Common myeloid progenitor, CD34-positive (primary cell): ENCODE results near the gene DAGLB.
A peak's percentile ranks its signal among the peaks of the same experiment; 100 is the strongest.

Experiments
- CTCF ChIA-PET: fragments of 350-600 bp; sonication (Branson Sonifier 250); formaldehyde crosslinking; loops from one replicate; lab custom pipeline; 2021; ENCODE audit warnings: antibody characterized with exemption; lab: Charles Lee
- POLR2A ChIA-PET: fragments of 350-600 bp; sonication (Branson Sonifier 250); formaldehyde crosslinking; loops from one replicate; lab custom pipeline; 2021; ENCODE audit warnings: antibody characterized with exemption; lab: Charles Lee
- DNase-seq, 3 donors: peaks; one replicate each; pipeline versions ENCODE4 v3.0.0 to v3.0.0-alpha.2; 2013
- H3K27ac ChIP-seq, 2 experiments: 1 replicate in 1 of 2; 2 replicates in 1 of 2; pipeline ENCODE4 v1.7.0; 2013; ENCODE audit warnings: inconsistent platforms in 2 of 2, low read length in 2 of 2, mild to moderate bottlenecking in 2 of 2, low read depth in 1 of 2, moderate library complexity in 1 of 2; ENCODE audit not compliant: severe bottlenecking in 2 of 2, insufficient read depth in 1 of 2, poor library complexity in 1 of 2
- H3K27me3 ChIP-seq, 5 experiments: replicated peaks in 2 of 5; 1 replicate in 3 of 5; 2 replicates in 2 of 5; pipeline versions ENCODE4 v1.6.1 to v1.7.0; 2013; ENCODE audit warnings: low read length in 4 of 5, mild to moderate bottlenecking in 2 of 5, moderate library complexity in 2 of 5, inconsistent platforms in 1 of 5; ENCODE audit not compliant: insufficient read depth in 5 of 5, control insufficient read depth in 4 of 5
- H3K36me3 ChIP-seq, 4 experiments: 1 replicate in 2 of 4; 2 replicates in 2 of 4; pipeline versions ENCODE4 v1.6.1 to v1.7.0; 2013; ENCODE audit warnings: low read length in 3 of 4, control low read depth in 1 of 4, mild to moderate bottlenecking in 1 of 4; ENCODE audit not compliant: control insufficient read depth in 4 of 4, insufficient read depth in 4 of 4
- H3K4me1 ChIP-seq, 4 experiments: 1 replicate in 3 of 4; 2 replicates in 1 of 4; pipeline versions ENCODE4 v1.6.1 to v1.7.1; 2013; ENCODE audit warnings: low read length in 3 of 4, mild to moderate bottlenecking in 3 of 4, control low read depth in 1 of 4, inconsistent platforms in 1 of 4, moderate library complexity in 1 of 4; ENCODE audit not compliant: control insufficient read depth in 4 of 4, insufficient read depth in 4 of 4; ENCODE audit errors: control extremely low read depth in 1 of 4
- H3K4me3 ChIP-seq, 7 experiments: 1 replicate in 4 of 7; 2 replicates in 3 of 7; pipeline versions ENCODE4 v1.5.1 to v1.7.0; 2013; ENCODE audit warnings: mild to moderate bottlenecking in 7 of 7, low read length in 6 of 7, moderate library complexity in 6 of 7, inconsistent platforms in 2 of 7, low read depth in 2 of 7, control low read depth in 1 of 7; ENCODE audit not compliant: insufficient read depth in 4 of 7, control insufficient read depth in 1 of 7; ENCODE audit errors: extremely low read depth in 1 of 7
- H3K9me3 ChIP-seq, 5 experiments: 1 replicate in 4 of 5; 2 replicates in 1 of 5; pipeline versions ENCODE4 v1.6.1 to v1.7.1; 2013; ENCODE audit warnings: low read length in 4 of 5, mild to moderate bottlenecking in 2 of 5, inconsistent platforms in 1 of 5, low read depth in 1 of 5, moderate library complexity in 1 of 5; ENCODE audit not compliant: control insufficient read depth in 4 of 5, insufficient read depth in 2 of 5; ENCODE audit errors: control extremely low read depth in 1 of 5
- WGBS: methylation state at CpG from one replicate; pipeline ENCODE4 v1.1.5; 2013; ENCODE audit not compliant: insufficient coverage; 5-methylcytosine and 5-hydroxymethylcytosine counted together

Gene DAGLB

GRCh38 chr7:6442114-6442513 is 5.6 kb downstream of the DAGLB start:
- CTCF ChIA-PET: no interaction called here
- H3K27me3 ChIP-seq: no peaks in the 10 kb centered on the region
- 90% methylated on average over 6 of the region's 10 CpGs for WGBS
- H3K27ac ChIP-seq: peak overlapping the region in 1 of 2 experiments; percentile 41
- POLR2A ChIA-PET: no interaction called here
- peaks cover 9 to 46% (median 32%) of the 10 kb centered on the region in 4 experiments for H3K36me3 ChIP-seq
- H3K4me1 ChIP-seq: peaks cover 19 to 48% (median 37%) of the 10 kb centered on the region in 4 experiments
- DNase-seq: peak in 1 of 3 donors; percentile 28
- H3K9me3 ChIP-seq: no peaks in the 10 kb centered on the region
- no peak overlapping the region for H3K4me3 ChIP-seq

GRCh38 chr7:6440381-6440780 is 7.4 kb downstream of the DAGLB start:
- WGBS: 95% methylated on average over 5 of the region's 5 CpGs
- H3K27ac ChIP-seq: peak overlapping the region in 1 of 2 experiments; percentile 43
- H3K27me3 ChIP-seq: no peaks in the 10 kb centered on the region
- DNase-seq: no peak
- POLR2A ChIA-PET: interaction anchor here (0.6 kb wide), 1 partner anchor 424 kb away, joined by 4 read pairs; no protein-coding TSS in a partner anchor
- H3K36me3 ChIP-seq: peaks cover 9 to 39% (median 29%) of the 10 kb centered on the region in 4 experiments
- CTCF ChIA-PET: interaction anchor here (1.3 kb wide), 1 partner anchor 10 kb away, joined by 3 read pairs; no protein-coding TSS in a partner anchor
- H3K4me1 ChIP-seq: peaks cover 21 to 51% (median 45%) of the 10 kb centered on the region in 4 experiments
- H3K4me3 ChIP-seq: no peak overlapping the region
- H3K9me3 ChIP-seq: no peaks in the 10 kb centered on the region

GRCh38 chr7:6438427-6438826 is 9.3 kb downstream of the DAGLB start:
- no peaks in the 10 kb centered on the region for H3K27me3 ChIP-seq
- H3K36me3 ChIP-seq: peaks cover 12 to 38% (median 24%) of the 10 kb centered on the region in 4 experiments
- CTCF ChIA-PET: interaction anchor here (1.1 to 2.5 kb wide), 2 partner anchors 9 to 25 kb away, joined by 3 to 9 read pairs; partner anchors contain the start of gene DAGLB
- peaks cover 19 to 56% (median 52%) of the 10 kb centered on the region in 4 experiments for H3K4me1 ChIP-seq
- peak overlapping the region in 1 of 2 experiments; percentile 43 for H3K27ac ChIP-seq
- POLR2A ChIA-PET: interaction anchor here (2.9 kb wide), 1 partner anchor 9 kb away, joined by 7 read pairs; the partner anchor contains the start of gene DAGLB
- WGBS: no CpG with 5 or more reads among the region's 2 CpGs
- DNase-seq: peak in 2 of 3 donors; percentile 84 to 92
- H3K4me3 ChIP-seq: peak overlapping the region in 2 of 7 experiments; percentile 1 to 45
- H3K9me3 ChIP-seq: no peaks in the 10 kb centered on the region

- ChIA-PET CTCF (interaction anchor here (1.0 to 2.5 kb wide), 4 partner anchors 8 to 43 kb away, joined by 4 to 9 read pairs (median 6); partner anchors contain the start of gene DAGLB), POLR2A (interaction anchor here (0.7 to 2.9 kb wide), 2 partner anchors 11 to 440 kb away, joined by 3 to 7 read pairs; partner anchors contain the start of gene DAGLB)
- H3K27me3 ChIP-seq: no peaks in the 10 kb centered on the region
- peaks cover 19 to 39% (median 29%) of the 10 kb centered on the region in 4 experiments for H3K36me3 ChIP-seq
- H3K9me3 ChIP-seq: no peaks in the 10 kb centered on the region
- peaks cover 17 to 58% (median 49%) of the 10 kb centered on the region in 4 experiments for H3K4me1 ChIP-seq
- 85% methylated on average over 4 of the region's 6 CpGs for WGBS
- peak in 2 of 3 donors; percentile 61 to 65 for DNase-seq
- peak overlapping the region in 1 of 7 experiments; percentile 28 for H3K4me3 ChIP-seq
- no peak overlapping the region for H3K27ac ChIP-seq
Measured at GRCh38 chr7:6437251-6437650, 10.5 kb downstream of the DAGLB start.

GRCh38 chr7:6436385-6436685 is 11.4 kb downstream of the DAGLB start:
- ChIA-PET POLR2A (interaction anchor here (1.0 kb wide), 1 partner anchor 12 kb away, joined by 9 read pairs; the partner anchor contains the start of gene DAGLB), CTCF (interaction anchor here (1.0 to 2.5 kb wide), 5 partner anchors 9 to 44 kb away, joined by 3 to 9 read pairs (median 5); partner anchors contain the start of gene DAGLB)
- peaks cover 15 to 34% (median 27%) of the 10 kb centered on the region in 4 experiments for H3K36me3 ChIP-seq
- H3K4me3 ChIP-seq: peak overlapping the region in 6 of 7 experiments; percentile 8 to 71 (median 58)
- peak; percentile 43 to 84 (median 80) for DNase-seq
- WGBS: 5% methylated on average over 10 of the region's 10 CpGs
- H3K27ac ChIP-seq: peak overlapping the region; percentile 50 to 54
- H3K4me1 ChIP-seq: peaks cover 17 to 56% (median 46%) of the 10 kb centered on the region in 4 experiments
- no peaks in the 10 kb centered on the region for H3K9me3 ChIP-seq
- H3K27me3 ChIP-seq: no peaks in the 10 kb centered on the region

GRCh38 chr7:6435486-6436384 is 12.0 kb downstream of the DAGLB start:
- H3K27me3 ChIP-seq: no peaks in the 10 kb centered on the region
- ChIA-PET POLR2A (interaction anchor here (0.7 to 1.0 kb wide), 2 partner anchors 12 to 36 kb away, joined by 3 to 9 read pairs; partner anchors contain the start of gene DAGLB), CTCF (interaction anchor here (0.7 to 2.5 kb wide), 7 partner anchors 10 to 770 kb away, joined by 3 to 9 read pairs (median 4); partner anchors contain the start of gene DAGLB)
- H3K9me3 ChIP-seq: no peaks in the 10 kb centered on the region
- H3K36me3 ChIP-seq: peaks cover 15 to 40% (median 29%) of the 10 kb centered on the region in 4 experiments
- peak; percentile 85 to 93 (median 91) for DNase-seq
- peak overlapping the region in 6 of 7 experiments; percentile 8 to 71 (median 58) for H3K4me3 ChIP-seq
- peaks cover 17 to 56% (median 46%) of the 10 kb centered on the region in 4 experiments for H3K4me1 ChIP-seq
- peak overlapping the region; percentile 50 to 54 for H3K27ac ChIP-seq
- 17% methylated on average over 19 of the region's 27 CpGs for WGBS
